GM21825 (cell line): ENCODE measurements around the gene OSBPL7.
A peak's percentile ranks its signal among the peaks of the same experiment; 100 is the strongest.

Source experiments
- ATAC-seq: cut with Tn5 transposase; IDR thresholded peaks from one replicate; pipeline ENCODE4 v1.9.1; 2021; ENCODE audit warnings: mild to moderate bottlenecking, moderate library complexity; ENCODE audit not compliant: unreplicated experiment

OSBPL7 gene

DNA sequence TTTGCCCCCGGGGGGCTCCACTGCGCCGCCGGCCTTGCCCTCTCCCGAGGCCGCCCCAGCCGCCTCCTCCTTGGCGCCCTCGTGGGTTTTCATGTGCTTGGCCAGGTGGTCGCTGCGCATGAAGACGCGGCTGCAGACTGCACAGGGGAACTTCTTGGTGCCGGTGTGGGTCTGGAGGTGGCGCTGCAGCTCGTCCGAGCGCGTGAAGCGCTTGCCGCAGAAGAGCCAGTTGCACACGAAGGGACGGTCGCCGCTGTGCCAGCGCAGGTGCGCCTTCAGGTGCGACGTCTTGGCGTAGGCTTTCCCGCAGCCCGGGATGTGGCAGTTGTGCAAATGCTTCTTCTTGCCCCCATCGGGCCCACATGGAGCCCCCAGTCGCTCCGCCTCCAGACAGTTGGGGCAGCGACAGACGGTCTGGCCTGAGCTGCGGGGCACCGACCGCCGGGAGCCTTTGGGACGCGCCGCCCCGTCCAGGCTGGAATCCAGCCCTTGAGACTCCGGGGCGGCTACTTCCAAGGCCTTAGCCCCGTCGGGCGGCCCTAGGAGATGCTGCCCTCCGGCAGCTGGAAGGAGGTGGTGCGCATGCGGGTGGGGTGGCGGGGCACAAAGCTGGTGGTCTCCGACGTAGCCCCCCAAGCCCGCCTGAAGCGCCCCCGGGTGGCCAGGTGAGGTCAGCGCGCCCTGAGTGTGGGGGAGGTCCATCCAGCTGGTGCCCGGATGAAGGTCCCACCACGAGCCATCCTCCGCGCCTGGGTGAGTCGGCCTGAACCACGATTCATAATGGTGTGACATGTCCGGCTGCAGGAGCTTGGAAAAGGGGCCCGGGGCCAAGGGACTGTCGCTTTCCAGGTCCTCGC is 26.0 kb upstream of the OSBPL7 start:
- ATAC-seq, result no peak

DNA sequence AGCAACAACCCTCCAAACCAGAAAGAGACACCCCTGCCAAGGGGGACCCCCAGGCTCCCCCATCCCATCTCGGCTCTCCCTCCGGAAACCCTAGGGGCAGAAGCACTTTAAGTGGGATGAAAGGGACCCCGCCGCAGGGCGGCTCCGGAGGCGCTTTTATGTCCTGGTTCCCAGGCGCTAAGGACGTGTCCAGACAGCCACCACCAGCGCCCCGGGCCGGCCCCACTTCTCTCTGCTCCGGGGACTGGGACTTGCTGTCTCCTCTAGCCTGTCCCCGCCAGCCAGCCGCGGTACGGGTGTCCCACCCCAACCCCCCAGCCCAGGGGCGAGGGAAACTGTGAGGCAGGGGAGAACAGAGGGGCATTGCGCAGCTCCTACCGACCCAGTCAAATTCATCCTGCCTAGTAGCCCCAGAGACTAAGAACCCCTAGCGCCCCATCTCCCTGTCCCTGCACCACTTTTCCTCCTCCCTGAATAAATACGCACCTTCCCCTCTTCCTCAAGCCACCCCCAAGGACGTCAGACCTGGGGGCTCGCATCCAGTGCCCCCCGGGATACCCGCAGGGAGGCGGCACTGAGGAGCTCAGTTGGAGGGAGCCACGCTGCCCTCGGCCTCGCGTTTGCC is 25.2 kb upstream of the OSBPL7 start:
- no peak for ATAC-seq

DNA sequence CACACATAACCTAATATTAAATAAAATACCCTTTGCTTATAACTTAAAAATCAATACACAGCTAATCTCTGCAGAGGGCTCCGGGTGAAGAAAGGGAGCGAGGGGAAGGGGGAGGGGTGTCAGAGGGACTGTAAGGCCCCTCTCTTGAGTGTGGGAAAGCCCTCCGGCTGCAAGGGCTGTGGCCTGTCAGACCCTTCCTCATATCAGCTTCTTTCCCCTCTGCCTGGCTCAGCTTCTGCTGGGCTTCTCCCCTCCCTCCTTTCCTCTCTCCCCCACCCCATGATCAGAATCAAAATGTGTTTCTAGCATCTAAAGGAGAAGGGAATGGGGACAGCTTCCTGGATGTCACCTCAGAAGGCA is 24.1 kb upstream of the OSBPL7 start:
- ATAC-seq, result no peak

DNA sequence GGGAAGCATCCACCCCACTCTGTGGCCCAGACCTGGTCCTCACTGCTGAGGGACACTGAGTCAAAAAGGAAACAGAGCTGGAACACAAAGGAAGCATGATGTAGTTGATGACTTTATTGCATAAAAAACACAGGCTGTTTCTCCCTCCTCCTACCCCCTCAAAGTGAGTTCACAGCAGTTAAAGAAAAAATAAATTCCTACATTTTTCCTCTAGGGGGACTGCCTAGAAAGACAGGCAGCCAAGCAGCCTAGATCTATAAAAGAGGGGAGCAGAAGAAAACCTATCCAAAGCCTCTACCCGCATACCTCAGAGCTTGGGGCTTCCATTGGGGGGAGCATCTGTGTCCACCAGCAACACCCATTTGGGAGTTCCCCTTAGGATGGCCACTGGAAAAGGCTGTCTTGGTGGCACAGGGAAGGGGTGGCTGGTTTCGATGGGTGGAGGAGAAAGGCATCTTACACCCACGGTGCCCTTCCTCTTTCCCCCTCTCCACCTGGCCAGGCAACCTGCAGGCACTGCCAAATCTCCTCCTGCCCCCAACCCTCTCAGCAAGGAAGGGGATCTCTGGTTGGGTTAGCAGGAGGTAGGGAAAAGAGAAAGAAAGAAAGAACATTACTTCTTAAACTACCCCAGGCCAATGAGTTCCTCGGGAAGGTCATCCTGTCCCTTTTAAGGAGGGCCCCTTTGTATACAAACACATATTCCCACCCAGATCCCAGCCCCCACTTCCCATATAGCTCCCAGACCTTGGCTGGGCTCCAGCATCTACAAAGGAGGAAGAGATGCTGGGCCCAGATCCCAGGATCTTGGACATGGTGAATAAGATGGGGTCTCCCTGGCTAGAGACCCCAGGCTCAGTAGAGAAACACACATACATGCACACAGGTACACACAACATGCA is 23.5 kb upstream of the OSBPL7 start:
- ATAC-seq, result no peak

DNA sequence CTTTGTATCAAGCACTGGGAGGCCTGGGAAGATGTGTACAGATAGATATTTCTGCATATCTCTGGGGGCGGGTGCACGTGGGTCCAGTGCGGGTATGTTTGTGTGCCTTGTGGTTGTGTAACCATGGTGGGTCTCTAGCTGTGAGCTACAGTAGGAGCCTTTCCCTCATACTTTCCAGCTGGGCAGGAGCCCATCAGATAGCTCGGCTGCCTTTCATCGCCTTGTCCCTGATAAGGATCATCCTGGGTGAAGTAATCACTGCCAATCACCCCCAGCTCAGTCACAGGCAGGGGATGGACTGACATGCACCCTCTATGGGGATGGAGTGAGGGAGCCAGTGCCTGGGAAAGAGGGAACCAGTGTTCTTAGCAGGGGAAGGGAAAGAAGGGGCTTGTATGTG is 22.6 kb upstream of the OSBPL7 start:
- ATAC-seq, result no peak

DNA sequence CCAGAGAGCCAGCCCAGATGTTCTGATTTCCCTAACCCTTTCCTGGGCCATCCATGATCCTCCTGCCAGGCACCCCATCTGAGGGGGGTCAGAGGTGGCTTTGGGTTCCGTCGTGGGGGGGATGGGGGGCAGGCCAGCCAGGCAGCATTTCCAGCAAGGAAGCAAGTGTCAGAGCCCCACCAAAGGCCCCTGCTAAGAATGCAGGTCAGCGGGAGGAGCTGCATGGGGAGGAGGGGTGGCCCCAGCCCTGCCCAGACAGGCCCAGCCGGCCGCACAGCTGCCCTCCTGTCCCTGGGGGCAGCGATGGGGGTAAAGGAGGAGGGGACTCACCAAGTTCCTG is 21.8 kb upstream of the OSBPL7 start:
- ATAC-seq, result no peak

DNA sequence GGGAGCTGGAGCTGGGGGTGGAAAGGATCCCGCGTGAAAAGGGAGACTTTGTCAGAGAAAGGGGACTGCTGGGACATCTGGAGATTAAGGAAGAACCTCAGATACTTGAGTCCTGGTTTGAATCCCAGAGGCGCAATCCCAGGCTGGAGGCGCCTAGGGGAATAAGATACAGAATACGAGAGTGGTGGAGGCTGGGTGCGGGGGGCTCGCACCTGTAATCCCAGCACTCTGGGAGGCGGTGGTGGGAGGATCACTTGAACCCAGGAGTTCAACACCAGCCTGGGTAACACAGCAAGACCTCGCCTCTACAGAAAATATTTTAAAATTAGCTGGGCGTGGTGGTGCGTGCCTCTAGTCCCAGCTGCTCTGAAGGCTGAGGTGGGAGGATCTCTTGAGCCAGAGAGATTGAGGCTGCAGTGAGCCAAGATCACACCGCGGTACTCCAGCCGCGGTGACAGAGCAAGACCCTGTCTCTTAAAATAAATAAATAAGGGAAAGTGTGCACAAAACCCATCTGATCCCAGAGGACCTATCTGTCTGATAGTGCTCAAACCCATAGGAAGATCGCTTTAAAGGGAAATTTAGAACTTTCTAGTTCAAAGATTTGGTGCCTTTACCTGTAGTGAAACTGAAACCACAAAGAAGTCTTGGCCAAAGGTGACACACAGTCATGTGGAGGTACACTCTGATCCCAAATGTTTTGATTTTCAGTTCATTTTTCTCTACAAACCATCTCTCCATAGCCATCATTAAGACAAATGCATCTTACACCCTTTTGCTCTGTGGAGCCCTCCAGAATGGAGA is 20.1 kb upstream of the OSBPL7 start:
- ATAC-seq, result no peak

DNA sequence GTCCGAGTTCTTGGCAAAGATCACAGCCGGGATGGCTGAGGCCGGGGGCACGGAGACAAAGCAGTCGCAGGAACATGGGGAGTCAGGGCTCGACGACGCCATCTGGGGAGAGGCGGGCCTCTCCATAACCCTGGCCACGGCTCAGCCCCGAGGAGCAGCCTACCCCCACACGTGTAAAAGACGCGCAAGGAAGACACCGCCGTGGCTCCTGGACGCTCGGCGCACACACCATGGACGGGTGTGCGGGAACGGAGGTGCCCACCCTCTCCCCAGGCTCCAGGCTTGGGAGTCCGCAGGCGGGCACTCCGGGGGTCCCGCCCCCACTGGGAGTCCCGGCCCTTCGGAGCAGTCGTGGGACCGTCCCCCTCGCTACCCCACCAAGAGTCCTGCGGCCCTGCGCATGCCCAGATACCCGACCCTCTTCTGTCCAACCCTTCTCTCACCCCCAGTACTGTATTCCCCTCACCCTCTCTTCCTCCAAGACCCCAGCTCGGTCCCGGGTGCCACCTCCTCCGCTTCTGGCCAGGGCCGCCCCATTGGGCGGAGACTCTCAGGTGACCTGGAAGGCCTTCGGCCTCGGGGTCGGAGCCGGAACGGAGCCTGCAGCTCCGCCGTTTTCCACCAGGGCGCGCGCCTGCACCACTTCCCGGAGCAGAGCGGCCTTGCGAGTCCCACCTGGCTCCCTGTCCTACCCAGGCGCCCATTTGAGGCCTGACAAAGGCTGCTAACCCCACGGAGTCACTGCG is 19.3 kb upstream of the OSBPL7 start, which contains the start of gene SCRN2:
SCRN2 (minus strand) TSS at position 532 of the 746 bp plus-strand sequence; CDS start at position 102, 430 bp downstream.
- ATAC-seq, result peak; percentile 65

DNA sequence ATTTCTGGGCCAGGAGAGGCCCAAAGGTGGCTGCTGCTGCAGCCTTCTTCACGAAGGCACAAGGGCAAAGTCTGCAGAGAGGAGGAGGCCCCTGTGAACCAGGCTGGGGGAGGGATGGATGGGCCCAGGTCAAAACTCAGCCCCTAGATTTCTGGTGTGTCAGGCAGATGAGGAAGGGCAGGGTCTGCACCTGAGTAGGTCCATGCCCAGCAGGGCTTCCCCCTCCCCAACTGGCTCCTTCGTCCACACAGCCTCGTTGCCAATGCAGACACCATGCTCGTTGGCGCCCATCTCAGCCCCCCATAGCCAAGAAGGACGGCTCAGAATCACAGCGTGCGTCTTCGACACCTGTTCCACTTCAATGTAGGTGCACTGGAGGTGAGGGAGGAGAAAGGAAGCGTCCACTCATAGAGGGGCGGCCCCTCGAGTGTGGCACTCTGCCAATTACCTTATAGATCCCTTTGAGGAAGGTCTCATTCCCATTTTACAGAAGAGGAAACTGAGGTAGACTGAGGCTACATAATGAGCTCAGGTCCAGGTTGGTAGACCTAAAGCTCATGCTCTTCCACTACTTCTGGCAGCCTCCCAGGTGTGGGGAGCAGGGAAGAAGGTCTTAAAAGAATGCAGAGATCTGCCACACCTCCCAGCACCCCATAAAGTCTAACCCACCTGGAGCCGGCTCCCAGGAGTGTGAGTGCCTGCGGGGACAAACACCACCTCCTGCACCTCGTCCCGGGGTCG is 18.6 kb upstream of the OSBPL7 start:
- ATAC-seq, result no peak

DNA sequence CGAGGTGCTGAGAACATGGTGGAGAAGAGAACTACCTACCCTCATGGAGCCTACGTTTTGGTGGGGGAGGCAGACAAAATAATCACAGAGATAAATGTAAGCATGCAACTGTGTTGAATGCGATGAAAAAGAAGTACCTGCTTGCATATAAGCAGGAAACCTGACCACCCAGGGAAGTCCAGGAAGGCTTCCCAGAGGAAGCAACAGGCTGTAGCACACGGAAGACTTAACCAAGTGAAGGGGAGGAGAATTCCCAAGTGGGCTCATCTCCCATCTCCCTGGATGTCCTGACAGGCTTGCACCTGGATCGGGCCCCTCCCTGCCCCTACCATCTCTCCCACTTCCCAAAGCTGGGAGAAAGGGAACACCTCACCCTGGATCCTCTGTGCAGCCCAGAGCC is 17.5 kb upstream of the OSBPL7 start:
- ATAC-seq, result no peak

DNA sequence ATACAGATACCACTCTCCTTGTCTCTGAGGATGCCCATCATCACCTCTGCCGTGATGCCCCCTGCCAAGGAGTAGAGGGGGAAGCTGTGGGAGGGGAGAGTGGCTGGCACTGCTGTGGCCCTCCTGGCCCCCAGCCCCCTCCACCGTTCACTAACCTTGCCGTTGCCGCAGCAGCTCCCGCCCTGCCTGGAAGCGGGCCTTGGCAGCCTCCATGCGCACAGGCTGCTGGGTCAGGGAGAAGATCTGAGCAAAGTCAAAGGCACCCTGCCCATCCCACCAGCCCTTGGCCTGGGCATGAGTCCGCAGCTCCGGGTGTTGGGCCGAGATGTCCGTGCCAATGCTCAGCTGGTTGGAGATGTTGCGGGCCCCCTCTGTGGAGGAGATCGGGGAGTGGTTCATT is 17.0 kb upstream of the OSBPL7 start:
- ATAC-seq, result no peak

DNA sequence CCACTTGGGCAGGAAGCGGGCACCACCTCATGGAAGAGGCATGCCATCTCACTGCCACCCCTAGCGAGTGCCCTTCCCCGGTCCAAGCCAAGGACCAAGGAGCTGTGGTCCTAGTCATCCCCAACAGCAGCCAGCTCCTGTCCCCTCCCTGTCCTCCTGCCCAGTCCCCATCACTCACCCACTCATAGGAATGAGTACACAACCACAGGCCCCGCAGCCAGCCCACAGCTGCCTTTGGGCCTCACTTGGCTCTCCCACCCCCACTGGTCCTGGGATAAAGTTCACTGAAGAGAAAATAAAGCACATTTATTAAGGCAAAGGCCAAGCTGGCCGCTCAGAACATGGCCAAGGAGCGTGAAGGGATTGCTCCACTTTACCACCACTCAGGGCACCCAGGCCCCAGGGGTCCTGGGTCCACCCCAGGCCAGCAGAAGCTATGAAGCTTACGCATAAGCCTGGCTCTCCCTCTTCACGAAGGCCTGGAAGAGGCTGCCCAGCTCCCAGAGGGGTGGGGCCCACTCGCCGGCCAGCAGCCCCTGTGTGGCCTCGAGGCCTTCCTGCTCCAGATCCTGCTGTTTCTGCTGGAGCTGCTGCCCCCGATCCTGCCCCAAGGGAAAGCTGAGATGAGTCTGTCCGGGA is 15.9 kb upstream of the OSBPL7 start:
- no peak for ATAC-seq

DNA sequence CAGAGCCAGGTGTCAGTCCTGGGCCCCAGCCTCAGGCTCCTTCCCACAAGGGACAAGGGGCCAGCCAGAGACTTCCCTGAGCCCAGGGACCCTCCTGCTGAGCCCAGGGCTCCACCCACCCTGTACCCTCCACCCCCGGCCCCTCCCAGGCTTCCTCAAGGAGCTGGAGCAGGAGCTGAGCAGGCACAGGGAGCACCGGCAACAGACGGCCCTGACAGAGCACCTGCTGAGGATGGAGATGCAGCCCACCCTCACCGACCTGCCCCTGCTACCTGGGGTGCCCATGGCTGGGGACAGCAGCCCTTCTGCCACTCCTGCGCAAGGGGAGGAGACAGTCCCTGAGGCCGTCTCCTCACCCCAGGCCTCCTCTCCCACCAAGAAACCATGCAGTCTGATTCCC is 15.0 kb upstream of the OSBPL7 start:
- no peak for ATAC-seq

DNA sequence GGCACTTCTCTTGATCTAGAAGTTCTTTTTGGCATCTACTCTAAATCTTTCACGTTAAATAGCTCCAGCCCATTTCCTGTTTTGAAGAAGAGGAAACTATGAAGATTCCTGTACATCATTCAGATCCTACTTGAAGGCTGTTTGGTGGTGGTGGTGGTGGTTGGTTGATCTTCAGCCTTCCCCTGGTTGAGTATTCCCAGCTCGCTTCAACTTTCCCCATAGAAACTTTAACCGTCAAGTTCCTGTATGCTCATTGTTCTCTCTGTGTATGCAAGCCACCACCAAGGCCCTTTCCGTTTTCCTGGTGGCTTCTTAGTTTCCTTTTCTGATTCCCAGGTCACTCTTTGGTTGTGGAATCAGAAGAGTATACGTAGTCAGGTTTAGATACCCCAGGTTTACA is 13.2 kb upstream of the OSBPL7 start:
- ATAC-seq, result no peak

DNA sequence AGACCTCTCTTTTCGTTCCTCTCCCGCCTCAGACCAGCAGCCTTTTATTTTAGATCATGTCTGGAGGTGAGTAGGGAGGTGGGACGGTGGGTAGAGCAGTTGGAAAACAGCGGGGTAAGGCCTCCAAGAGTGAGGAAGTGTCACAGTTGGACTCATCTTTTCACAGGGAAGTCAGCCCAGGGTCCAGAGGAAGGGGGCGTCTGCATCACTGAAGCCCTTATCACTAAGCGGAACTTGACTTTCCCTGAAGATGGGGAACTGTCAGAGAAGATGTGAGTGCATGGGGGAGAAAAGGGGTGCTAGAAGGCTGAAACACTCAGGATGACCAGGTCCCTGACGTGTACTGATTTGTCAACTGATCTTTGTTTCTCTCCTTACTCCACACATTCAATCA is 10.3 kb upstream of the OSBPL7 start:
- ATAC-seq, result no peak

DNA sequence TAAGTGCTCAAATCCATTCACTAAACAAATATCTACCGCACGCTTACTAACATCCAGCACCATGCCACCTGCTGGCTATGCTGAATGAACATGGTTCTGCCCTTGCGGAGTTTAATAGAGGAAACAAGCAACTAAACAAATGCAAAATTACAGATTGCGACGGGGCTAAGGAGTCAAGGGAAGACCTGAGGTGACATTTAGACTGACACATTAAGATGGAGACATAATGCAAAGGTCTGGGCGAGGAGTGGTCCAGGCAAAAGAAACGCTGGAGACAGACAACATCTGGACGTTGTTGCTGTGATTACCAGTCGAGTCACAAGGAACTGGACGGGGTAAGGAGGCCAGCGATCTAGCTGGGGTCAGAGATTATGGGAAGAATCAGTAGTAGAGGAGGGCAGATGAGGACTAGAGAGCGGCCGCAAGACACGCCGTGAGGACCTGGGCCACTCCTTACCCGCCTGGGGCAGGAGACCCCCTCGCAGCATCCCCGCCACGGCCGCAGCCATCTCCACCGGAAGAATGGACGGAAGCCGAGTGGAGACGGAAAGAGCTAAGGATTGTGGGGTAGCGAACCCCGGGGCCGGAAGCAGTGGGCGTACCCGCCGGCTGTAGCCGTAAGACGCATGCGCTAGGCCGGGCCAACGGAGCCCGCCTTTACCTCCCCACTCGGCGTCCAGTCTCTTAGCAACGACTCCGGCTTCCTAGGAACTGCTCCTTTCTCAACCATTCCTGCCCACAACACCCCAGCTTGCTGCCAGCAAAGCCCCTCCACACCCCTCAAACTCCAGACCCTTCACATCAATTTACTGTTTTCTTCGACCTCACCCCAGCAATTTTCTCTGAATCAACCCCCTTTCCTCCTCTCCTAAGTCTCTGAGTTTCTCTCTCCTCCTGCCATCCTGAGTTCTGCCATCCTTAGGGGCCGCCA is 9.7 kb upstream of the OSBPL7 start, which contains the start of the genes LRRC46 and MRPL10:
LRRC46 (plus strand) TSS at position 668 of the 931 bp plus-strand sequence. CDS start 320 bp downstream, outside the sequence.
MRPL10 (minus strand) TSS at position 539 of the 931 bp plus-strand sequence; CDS start at position 509, 30 bp downstream.
- peak; percentile 76 for ATAC-seq

DNA sequence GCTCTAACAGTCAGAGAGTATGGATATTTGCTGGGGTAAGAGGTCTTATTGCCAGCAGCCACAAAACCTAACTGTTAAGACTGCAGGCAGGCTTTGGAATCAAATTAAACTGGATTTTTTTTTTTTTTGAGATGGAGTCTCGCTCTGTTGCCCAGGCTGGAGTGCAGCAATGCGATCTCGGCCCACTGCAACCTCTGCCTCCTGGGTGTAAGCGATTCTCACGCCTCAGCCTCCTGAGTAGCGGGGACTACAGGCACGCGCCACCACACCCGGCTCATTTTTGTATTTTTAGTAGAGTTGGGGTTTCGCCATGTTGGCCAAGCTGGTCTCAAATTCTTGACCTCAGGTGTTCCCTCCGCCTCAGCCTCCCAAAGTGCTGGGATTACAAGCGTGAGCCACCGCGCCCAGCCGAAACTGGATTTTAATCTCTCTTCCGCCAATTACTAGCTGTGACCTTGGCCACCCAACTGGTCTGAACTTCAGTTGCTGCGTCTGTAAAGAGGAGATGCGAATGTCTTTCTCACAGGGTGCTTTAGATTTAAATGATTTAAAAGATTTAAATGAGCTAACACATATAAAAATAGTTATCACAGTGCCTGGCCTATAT is 8.9 kb upstream of the OSBPL7 start:
- no peak for ATAC-seq
